ENCODE data around the gene SYPL2. TPM values are rescaled to one million over a fixed set of nuclear protein-coding genes. Genes with fewer than 3 reads are reported as not detected.

SYPL2 gene
- total RNA-seq, 1 donor from 2014 or later, result not detected

DNA sequence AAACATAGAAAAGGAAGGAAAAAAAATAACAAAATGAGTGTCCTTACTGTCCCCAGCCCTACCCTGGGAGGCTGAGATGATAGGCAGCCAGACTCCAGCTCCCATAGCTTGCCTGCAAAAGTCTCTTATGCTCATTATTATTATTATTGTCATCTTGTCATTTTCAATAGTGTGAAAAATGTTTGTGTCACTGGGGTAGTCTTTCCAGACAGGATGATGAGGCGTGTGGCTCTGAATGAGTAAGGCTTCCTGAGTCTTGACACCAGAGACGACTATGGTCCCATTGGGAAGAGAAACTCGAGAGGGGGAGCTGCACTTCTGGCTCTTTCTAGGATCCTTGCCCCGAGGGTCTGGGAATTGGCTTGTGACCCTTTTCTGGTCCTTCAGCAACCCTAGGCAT, 26.4 kb downstream of the SYPL2 start:
- peak overlapping the region; percentile 73 for H3K4me3 Mint-ChIP-seq
- Histone ChIP-seq H3K27ac (no peak overlapping the region), H2AFZ (replicated peaks) (no peak overlapping the region), H3K36me3 (no peaks in the 10 kb centered on the region), H3K9ac (no peak overlapping the region), H3K4me3 (no peak overlapping the region), H3K9me3 (ENCODE audit: low read depth) (no peaks in the 10 kb centered on the region), H3K27me3 (no peaks in the 10 kb centered on the region), H3K79me2 (ENCODE audit: low read depth) (peaks cover 6% of the 10 kb centered on the region), H3K4me1 (peaks cover 10% of the 10 kb centered on the region), H3F3A (ENCODE audit: low read depth) (peaks cover 19% of the 10 kb centered on the region), H4K20me1 (ENCODE audit: low read depth) (no peaks in the 10 kb centered on the region), H3K4me2 (no peak overlapping the region)
- peaks cover 17% of the 10 kb centered on the region for H3K4me1 Mint-ChIP-seq
- peaks cover 16% of the 10 kb centered on the region for H3K27me3 Mint-ChIP-seq (ENCODE audit: insufficient read depth, low read depth)
- TF ChIP-seq EZH2phosphoT487 (IDR thresholded peaks at IDR 0.05) (no peak), EZH2 (IDR thresholded peaks at IDR 0.05) (no peak)
- TF ChIP-seq, protein P1, sequence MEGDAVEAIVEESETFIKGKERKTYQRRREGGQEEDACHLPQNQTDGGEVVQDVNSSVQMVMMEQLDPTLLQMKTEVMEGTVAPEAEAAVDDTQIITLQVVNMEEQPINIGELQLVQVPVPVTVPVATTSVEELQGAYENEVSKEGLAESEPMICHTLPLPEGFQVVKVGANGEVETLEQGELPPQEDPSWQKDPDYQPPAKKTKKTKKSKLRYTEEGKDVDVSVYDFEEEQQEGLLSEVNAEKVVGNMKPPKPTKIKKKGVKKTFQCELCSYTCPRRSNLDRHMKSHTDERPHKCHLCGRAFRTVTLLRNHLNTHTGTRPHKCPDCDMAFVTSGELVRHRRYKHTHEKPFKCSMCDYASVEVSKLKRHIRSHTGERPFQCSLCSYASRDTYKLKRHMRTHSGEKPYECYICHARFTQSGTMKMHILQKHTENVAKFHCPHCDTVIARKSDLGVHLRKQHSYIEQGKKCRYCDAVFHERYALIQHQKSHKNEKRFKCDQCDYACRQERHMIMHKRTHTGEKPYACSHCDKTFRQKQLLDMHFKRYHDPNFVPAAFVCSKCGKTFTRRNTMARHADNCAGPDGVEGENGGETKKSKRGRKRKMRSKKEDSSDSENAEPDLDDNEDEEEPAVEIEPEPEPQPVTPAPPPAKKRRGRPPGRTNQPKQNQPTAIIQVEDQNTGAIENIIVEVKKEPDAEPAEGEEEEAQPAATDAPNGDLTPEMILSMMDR (IDR thresholded peaks at IDR 0.05), result no peak
- H3K36me3 Mint-ChIP-seq, result peaks cover 11% of the 10 kb centered on the region
- H3K27ac Mint-ChIP-seq, result no peak overlapping the region
- no peak for DNase-seq (ENCODE audit: low spot score)
- no peaks in the 10 kb centered on the region for H3K9me3 Mint-ChIP-seq

DNA sequence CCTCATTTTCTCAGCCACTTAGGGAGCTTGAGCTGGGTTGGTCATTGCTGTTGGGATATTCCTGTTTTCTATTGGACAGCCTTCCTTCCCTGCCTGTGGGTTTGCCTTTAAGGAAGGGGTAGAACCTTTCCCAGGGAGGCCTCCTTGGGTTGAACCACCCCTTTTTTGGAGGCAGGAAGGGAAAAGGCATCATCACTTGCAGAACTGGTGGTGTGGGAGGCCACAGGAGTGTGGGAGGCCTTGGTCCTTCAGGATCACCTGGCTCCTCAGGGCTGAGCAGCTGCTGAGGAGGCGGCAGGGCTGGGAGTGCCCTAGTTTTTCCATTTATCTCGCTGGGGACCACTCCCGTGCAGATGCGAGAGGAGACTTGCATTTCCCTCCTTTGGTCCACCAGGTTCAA, 26.9 kb downstream of the SYPL2 start:
- Histone ChIP-seq H2AFZ (replicated peaks) (peak overlapping the region; percentile 45), H4K20me1 (ENCODE audit: low read depth) (peaks cover 4% of the 10 kb centered on the region), H3K4me2 (no peak overlapping the region), H3K79me2 (ENCODE audit: low read depth) (peaks cover 6% of the 10 kb centered on the region), H3K9me3 (ENCODE audit: low read depth) (no peaks in the 10 kb centered on the region), H3K4me1 (peaks cover 15% of the 10 kb centered on the region), H3K4me3 (no peak overlapping the region), H3K27me3 (no peaks in the 10 kb centered on the region), H3F3A (ENCODE audit: low read depth) (peaks cover 24% of the 10 kb centered on the region), H3K27ac (no peak overlapping the region), H3K36me3 (no peaks in the 10 kb centered on the region), H3K9ac (no peak overlapping the region)
- TF ChIP-seq, protein P1 (IDR thresholded peaks at IDR 0.05), result no peak
- TF ChIP-seq EZH2 (IDR thresholded peaks at IDR 0.05) (no peak), EZH2phosphoT487 (IDR thresholded peaks at IDR 0.05) (no peak)
- Mint-ChIP-seq H3K4me1 (peaks cover 20% of the 10 kb centered on the region), H3K27me3 (ENCODE audit: insufficient read depth, low read depth) (peaks cover 12% of the 10 kb centered on the region), H3K4me3 (peak overlapping the region; percentile 94), H3K36me3 (peaks cover 7% of the 10 kb centered on the region), H3K9me3 (no peaks in the 10 kb centered on the region), H3K27ac (no peak overlapping the region)
- DNase-seq (ENCODE audit: low spot score), result no peak

DNA sequence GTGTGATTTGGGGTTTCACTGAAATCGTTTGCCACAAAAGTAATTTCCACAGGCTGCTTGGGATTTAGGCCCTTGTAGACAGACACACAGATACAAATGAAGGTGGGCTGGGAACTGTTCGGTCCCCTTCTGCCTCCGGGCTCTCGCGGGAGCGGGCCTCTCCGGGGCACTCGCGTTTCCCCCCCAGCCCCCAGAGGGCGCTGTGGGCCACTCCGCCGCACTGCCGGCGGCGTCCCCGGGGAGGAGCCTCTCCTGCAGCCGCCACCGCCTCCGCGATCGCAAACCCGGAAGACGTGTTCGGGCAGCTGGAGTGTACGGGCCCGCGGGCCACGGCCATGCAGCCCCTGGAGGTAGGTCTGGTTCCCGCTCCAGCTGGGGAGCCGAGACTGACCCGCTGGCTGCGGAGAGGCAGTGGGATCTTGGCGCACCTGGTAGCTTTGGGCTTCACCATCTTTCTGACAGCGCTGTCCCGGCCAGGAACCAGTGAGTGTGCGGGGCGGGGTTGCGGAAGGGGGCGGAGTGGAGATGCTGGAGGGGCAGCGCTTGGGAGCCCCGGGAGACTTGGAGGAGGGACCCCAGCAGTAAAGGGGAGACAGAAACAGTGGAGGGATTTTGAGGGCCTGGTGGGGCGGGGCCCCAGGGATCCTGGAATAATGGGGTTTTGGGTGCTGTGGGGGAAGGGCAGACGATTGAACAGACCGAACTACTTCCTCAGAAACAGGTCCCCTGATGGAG, 27.6 kb downstream of the SYPL2 start, which contains the start of gene CYB561D1:
TSS of gene CYB561D1 (plus strand) at position 290 of the 735 bp plus-strand sequence. CDS start at position 336, 46 bp downstream.
- Histone ChIP-seq H3K36me3 (no peaks in the 10 kb centered on the region), H3K79me2 (ENCODE audit: low read depth) (peaks cover 6% of the 10 kb centered on the region), H3K4me2 (peak within 1 kb of the TSS; percentile 73), H3K9me3 (ENCODE audit: low read depth) (no peaks in the 10 kb centered on the region), H2AFZ (replicated peaks) (peak within 1 kb of the TSS; percentile 89), H4K20me1 (ENCODE audit: low read depth) (peaks cover 4% of the 10 kb centered on the region), H3K4me1 (peaks cover 20% of the 10 kb centered on the region), H3F3A (ENCODE audit: low read depth) (peaks cover 31% of the 10 kb centered on the region), H3K27ac (no peak within 1 kb of the TSS), H3K27me3 (no peaks in the 10 kb centered on the region), H3K9ac (no peak within 1 kb of the TSS), H3K4me3 (peak within 1 kb of the TSS; percentile 73)
- no peak within 1 kb of the TSS for H3K27ac Mint-ChIP-seq
- TF ChIP-seq, protein P1 (IDR thresholded peaks at IDR 0.05), result peak; percentile 93
- TF ChIP-seq EZH2 (IDR thresholded peaks at IDR 0.05) (no peak), EZH2phosphoT487 (IDR thresholded peaks at IDR 0.05) (no peak)
- H3K36me3 Mint-ChIP-seq, result peaks cover 7% of the 10 kb centered on the region
- no peaks in the 10 kb centered on the region for H3K9me3 Mint-ChIP-seq
- H3K4me1 Mint-ChIP-seq, result peaks cover 26% of the 10 kb centered on the region
- peaks cover 9% of the 10 kb centered on the region for H3K27me3 Mint-ChIP-seq (ENCODE audit: insufficient read depth, low read depth)
- peak; percentile 93 for DNase-seq (ENCODE audit: low spot score)
- H3K4me3 Mint-ChIP-seq, result peak within 1 kb of the TSS; percentile 94

All from neural progenitor cell (in vitro differentiated cells).